GM21786 (cell line): ENCODE results near the gene LRMDA.

ENCODE experiments used
- ATAC-seq: cut with Tn5 transposase; IDR thresholded peaks from one replicate; pipeline ENCODE4 v1.9.1; 2021; ENCODE audit not compliant: unreplicated experiment

The LRMDA gene

DNA sequence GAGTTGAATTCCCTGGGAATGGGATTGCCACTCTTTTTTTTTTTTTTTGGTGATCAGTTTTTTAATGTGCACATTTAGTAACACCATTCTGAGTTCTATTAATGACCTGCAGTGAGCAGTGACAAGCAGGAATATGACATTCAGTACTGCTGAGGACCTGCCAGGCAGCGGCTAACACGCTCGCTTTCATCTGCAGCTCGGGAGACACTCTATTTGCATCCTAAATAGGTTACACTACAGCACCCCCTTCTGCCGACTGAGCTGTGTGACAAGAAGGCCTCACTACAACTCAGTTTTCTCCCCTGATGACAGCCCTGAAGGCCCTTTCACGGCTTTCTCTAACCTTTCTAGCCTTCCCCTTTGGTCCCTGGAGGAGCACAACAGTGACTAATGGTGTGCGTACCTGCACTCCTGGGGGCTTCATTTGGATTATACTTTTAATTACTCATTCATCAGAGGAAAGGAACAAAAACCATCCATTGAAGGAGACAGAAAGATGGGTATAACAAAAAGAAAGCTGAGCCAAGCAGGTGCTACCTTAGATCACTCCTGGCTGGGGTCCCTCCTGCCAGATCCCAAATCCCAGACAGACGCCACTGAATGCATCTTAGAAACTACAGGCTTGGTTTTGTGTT, 872.4 kb downstream of the LRMDA start:
- no peak for ATAC-seq

DNA sequence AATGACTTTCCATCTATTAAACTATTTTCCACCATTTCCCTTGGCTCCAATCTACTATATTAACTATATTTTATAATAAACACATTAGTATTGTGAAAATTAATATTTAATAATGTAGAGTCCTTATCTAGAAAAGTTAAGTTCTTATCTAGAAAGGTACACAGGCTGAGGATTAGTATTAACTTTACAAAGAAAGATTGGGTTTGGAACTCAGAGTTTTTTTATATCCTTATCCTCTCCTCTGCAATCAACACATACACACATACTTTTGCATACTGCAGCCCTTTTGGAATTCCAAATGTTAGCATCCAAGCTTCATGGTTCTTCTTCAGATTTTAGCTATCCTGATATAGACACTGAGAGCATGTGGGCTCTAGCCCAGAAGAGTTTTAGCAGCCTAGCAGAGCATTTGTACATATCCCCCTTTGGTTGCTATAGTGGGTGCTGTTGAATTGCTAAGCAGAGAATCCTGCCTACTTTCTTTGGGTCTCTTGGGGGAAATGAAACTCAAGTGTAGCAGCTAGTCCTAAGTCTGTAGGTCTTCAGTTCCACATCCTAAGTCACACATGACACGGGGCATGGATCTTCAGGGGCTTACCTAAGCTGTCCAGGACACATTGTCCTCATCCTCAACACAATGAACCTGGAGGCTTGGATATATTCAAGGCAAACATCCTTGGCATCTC, 874.6 kb downstream of the LRMDA start:
- no peak for ATAC-seq

DNA sequence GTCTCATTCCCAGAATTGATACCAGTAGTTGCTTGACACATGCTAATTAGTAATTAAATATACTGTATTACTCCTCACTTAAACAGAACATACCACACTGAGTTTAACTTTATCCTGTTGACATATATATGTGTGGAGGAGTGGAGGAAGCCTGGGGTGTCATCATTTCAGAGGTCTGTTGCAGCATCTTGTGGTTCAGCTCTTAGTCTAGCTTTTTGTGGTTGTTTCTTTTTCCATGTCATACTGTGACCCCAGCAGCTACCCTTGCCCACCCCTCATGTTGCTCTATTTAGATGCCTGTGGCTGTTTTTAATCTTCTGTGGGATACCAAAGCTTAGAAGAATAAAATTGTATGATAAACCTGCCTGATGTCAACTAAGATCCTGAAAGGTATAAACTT, 875.4 kb downstream of the LRMDA start:
- ATAC-seq = no peak

DNA sequence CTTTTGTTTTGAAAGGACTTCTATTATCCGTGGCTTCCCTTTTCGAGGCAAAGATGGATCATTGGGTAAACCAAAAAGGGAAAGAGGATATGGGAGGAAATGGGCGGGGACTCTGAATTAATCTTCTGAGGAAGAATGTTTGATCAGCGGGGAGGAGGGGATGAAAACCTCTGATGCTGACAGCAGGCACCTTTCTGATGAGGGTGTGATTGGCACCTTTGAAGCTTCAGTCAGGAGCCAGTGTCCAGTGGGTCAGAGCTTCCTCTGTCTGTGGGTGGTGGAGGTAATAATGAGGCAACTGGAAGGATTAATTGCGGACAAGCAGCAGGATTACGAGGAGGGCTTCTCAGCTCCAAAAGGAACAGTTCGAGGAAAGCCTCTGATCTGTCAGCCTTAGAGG, 877.6 kb downstream of the LRMDA start:
- ATAC-seq = no peak

DNA sequence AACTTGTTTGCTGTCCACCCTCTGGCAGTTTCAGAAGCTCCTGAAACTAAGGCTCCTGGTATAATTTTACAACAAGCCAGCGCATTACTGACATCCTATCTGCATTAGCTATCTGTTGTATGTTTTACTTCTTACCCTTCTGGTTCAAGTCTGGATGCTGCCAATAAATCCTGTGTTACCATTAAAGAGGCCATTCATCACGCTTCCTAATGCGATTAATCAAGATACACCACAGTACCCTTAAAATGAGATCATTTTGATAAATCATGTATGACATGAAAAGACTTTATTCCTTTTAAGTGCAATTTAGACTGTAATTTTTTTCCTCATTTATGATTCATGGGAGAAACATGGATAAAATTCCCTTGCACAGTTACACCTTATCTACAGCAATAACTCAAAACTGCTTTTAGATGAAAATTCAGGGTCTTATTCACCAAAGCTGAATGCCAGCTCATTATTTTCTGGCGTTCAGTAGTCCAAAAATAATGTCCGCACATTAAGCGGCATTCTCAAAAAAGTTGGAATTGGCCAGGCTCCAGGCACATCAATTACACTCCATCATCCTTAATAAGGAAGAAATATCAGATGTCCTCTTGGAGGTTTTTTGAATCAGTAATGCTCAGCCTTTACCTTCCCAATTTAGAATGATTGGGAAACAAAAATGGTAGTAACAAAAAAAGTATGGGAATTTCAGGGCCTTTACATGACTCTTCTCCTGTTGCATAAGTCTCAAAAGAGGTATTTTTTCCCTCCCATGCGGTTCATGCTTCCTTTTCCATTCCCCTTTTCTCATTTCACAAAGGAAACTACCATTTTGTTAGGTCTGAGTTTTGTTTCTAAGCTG, 878.5 kb downstream of the LRMDA start:
- no peak for ATAC-seq

DNA sequence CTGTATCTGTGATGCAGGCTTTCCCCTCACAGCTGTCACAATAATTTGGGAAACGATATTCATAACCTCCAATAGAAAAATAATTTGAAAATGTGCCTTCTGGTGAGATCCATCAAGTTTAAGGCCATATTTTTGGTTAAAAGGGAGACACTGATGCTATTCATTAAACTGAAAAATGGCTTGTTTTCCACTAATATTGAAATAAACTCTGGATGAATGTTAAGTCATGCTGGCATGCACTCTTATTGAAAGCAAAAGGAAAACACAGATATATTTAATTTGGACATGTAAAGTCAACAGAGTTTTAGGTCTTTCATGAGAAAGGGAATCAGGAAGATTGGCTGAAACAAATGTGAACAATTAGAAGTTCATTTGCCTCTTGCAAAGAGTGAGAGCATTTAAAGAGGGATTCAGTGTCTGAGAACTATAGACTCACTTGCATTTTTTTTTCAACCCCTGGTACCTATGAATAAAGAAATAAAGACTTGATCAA, 879.2 kb downstream of the LRMDA start:
- no peak for ATAC-seq

DNA sequence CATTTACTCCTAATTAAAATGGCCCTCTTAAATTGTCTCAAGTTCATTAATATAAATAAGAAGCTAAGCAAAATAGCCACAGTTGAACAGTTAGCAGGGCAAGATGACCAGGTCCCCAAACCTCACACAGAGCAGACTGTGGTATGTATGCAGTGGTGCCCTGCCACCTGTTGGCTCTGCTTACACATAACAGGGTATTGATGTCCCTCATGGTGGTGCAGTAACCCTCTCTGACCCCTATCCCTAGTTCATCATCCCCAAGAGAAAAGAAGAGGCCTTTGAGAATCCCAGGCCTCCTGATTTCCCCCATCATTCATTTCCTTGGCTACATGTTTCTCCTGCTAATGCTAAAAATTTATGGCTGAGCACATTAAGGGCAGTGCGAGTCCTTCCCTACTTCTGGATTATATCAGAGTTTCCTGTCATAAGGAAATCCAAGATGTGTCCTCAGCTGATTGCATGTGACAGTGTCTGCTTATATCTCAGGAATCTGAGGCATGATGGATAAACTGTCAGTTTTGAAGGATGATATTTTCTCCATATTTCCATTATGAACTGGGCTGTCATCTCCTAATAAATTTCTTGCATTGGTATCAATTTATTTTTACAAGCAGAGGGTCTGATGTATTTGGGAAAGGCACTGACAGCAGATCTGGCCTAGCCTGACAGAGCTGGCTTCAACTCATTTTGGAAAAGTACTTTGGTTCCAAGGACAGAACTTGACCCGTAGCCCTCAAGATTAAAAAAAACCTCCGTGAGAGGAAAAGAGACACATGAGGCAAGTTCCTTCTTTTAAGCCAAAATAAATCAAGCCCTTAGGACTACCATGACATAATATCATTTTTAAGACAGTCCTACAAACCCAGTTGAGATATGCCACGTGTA, 880.6 kb downstream of the LRMDA start:
- peak; percentile 60 for ATAC-seq

DNA sequence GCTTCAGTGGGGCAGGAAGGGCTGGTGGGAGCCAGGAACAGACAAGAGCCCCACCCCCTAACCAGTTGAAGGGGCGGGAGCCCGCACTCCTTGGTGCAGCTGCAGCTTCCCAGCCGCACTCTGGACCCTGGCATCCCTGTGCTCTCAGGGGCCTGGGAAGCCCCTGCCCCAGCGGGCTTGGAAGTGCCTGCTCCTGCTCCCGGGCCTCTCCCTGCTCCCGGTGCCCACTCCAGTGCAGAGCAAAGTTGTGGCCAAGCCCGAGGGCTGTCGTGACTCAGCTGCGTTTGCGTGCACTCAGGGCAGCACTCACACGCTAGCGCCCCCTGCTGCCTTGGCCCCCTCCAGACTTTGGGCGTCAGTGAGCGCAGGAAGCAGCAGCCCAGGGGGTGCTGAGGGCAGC, 883.8 kb downstream of the LRMDA start:
- no peak for ATAC-seq

DNA sequence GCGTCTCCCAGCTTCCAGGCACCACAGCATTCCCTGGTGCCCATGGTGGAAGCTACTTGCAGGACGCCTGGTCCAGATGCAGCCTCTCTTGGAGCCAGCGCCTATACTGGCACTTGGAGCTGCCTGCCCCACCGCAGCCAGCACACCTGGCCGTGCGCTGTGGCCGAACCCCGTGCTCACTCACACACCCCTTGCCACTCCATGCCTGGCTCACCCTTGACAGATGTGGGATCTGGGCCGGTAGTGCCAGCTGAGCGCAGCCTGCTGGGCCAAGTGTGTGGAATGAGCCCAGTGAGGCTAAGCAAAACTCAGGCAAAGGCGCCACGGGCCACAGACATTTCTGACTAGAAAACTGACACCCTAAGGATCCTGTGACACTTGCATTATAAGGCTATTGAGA, 884.8 kb downstream of the LRMDA start:
- no peak for ATAC-seq

DNA sequence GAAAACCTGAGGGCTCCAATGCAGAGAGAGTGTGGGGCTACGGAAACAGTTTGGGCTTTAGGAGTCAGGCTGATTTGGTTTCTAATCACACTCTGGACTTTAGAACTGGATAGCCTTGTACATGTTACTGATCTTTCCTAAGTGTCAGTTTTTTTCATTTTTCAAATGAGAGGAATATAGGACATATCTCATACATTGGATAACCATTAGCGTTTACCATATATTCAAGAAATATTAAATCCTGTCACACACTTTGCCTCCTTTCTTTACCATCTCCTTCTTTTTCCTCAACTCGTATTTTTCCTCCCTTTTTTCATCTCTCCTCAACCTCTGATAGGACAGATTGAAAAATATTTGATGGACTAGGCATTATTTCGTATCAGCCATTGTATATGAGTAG, 885.7 kb downstream of the LRMDA start:
- no peak for ATAC-seq

DNA sequence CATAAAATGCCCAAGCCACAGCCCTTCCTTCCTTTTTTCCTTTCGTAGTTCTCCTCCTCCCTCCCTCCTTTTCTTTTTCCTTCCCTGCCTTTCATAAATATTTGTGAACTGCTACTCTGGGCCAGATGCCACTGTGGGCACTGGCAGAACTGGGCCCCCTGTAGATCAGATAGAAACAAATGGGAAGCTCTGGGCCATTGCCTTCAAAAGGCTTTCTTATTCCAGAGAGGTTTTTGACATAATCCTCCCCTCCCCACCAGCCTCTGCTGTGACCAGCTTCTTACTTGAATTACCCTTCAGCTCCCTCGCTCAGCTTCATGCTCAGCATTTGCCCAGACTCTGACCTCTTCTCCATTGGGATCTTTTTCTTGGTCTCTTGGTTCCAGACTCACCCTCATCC, 886.8 kb downstream of the LRMDA start:
- ATAC-seq = no peak

DNA sequence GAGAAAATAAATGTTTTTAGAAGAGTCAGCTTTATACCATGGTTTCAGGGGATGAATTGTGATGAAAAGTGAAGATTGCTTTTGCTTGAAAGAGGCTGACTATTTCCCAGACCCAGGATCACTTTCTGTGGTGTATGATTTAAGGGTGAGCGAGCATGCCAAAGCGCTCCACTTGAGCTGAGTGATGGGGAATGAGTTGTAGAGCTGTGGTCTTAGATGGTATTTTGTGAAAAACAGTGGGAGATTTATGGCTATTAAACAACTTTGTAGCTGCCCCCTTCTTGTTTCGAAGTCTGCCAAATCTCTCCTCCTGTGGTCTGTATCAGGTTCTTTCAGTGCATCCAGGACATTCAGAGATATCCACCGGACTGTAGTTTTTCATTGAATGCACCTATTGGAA, 888.2 kb downstream of the LRMDA start:
- ATAC-seq = no peak

DNA sequence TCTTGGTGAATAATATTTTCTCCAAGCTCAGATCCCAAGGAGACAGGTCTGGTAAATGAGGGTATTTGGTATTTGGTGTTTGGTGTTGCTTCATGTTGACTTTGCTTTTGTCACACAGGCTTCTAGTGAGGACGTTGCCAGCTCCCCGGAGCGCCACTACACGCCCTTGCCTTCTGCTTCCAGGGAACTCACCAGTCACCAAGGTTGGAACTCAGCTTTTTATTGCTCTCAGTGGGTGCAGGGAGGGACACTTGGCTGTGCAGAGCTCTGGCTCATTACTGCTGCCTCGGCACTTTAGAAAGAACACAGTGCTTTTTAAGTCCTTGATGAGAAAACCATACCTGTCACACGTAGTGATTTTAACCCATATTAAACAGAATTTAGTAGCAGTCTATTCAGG, 892.9 kb downstream of the LRMDA start:
- no peak for ATAC-seq

DNA sequence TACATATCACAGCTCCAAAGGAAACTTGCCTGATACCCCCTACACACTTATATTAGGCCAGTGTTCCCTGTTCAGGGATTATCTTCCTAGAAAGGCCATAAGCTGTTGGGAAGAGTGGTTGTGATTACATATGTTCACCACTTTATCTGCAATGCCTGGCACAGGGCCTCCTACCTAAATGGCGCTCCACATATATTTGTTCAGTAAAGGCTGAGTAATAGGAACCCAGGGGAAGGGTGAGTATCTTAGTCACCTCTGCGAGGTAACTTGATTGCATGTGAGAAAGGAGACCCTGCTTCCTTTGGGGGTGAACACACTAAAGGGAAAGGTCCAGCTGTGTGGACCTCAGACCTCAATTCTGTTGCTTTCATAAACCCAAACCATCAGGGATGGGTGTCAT, 896.0 kb downstream of the LRMDA start:
- no peak for ATAC-seq

DNA sequence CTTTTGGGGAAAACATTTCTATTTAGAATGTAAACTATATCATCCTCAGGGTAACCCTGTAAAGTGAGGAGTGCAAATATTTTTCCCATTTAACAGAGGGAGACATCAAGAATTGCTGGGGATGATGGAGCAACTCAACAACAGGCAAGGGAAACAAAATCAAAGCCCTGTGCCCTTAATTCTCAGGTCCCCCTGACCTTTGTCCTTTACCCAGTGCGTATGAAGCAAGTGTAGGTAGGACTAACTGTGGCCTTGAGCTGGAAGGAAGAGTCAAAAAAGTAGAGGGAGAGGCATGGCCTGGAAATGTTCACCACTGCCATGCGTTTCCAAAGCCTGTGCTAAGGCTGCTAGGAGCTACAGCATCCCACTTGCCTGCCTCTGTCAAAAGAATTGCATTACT, 896.9 kb downstream of the LRMDA start:
- ATAC-seq = no peak

DNA sequence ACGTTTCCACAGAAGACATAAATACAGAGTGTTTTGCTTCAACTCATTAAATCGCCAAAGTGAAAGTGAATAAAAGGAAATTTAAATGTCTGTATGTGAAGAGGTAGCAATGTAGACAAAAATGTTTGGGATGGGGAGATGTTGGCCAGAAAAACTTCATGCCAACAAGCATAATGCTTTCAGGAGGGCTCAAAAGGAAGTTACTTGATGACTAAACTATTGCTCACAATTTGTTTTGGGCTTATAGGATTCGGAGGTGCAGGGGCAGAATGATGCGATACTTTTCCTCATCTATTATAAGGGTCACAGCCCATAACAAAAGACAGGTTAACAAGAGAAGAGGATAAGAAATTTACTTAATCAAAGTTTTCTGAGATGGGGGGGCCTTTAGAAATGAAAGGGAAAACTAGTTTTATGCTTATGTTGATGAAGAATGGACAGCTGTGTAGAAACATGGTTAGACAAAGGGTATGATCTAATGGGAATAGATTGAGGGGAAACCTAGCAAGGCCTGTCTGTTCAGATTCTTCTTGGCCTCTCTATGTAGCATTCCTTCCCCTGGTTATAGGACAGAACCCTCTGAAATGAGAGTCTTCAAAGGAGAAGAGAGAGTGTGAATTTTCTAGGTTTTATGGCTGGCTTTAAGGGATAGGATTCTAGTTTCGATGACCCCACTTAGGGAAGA, 898.6 kb downstream of the LRMDA start:
- ATAC-seq = no peak

DNA sequence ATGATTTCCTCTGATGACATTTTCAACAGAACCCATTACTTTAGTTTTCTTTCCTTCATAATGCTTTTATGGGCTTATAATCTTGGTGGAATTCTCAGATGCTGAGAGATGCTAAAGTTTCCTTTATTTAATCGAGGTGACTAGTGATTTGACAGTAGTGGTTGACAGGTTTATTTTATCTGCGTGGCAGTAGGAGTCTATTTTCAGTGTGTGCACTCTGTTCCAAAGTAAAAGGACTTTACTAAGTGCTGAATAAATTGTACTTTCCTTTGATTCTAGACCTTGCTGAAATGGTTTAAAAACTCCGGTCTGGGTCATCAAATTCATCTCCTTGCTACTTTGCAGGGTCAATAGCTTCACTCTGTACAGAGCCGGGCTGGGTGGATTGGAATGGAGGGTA, 900.3 kb downstream of the LRMDA start:
- no peak for ATAC-seq

DNA sequence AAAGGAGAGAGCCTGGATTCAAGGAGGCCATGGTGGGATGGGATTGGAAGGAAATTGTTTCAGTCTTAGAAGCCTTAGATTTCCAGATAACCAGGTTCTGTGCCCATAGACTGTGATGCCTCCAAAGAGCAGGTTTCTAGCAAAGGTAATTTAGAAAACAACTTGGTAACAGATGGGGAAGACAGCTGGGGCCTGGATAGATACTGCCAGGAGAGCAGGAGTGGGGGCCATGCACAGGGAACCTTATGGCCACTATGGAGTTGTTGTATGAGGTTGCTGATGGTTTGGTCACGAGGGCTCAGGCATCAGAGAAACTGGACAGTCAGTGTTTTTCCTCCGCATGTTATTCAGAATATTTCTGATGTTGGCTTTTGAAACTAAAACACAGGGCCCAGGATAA, 901.9 kb downstream of the LRMDA start:
- no peak for ATAC-seq

DNA sequence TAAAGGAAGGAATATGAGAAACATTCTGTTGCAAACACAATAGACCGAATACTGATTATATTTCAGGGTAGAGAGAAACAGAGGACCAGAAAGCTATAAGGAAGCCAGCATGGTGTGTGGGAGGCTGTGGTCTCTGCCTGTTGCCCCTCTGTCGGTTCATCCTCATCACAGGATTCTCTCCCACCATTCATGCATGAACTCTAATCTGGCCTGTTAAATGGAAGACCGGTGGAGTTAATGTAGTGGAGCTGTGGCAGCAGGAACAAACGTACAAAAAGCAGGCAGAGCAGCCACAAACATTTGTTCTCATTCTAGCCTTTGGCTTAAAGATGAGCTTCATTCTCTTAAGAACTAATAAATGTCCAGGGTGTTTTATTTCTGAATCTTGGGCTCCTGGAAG, 902.4 kb downstream of the LRMDA start:
- no peak for ATAC-seq

DNA sequence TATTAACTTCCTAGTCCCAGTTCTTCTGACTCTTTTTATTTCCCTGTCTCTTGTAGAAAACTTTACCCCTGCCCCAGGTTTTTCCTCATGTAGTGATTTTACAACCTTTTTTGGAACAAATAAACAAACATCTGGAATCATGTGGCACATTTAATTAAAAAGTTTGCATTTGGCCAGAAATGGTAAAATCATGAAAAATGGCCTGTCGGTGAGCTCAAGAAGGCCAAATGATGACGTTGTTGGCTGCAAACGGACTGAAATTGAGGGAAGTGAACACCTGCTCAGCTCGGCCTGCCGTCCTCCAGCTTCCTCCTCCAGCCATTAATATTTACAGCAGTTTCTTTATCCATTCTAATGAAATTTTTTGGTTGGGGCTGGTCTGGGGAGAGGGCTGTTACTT, 902.8 kb downstream of the LRMDA start:
- no peak for ATAC-seq
